OCI-LY7 (cell line): ENCODE results near the gene HAAO. TPM values are rescaled to one million over a fixed set of nuclear protein-coding genes. Genes with fewer than 3 reads are reported as not detected.

ENCODE experiments used
- BruUV-seq: library from RNA; stranded (reverse); fragments of 400-500 nt; replicated peaks from 2 replicates; lab custom pipeline; 2021; lab: Mats Ljungman, UMichigan
- CTCF ChIA-PET: fragments of 300-600 bp; sonication (Branson Sonifier 250); formaldehyde crosslinking; loops from one replicate; lab custom pipeline; 2022; ENCODE audit warnings: antibody characterized with exemption; ENCODE audit not compliant: unreplicated experiment; lab: Charles Lee
- POLR2A ChIA-PET: fragments of 300-600 bp; sonication (Branson Sonifier 250); formaldehyde crosslinking; loops from one replicate; lab custom pipeline; 2022; ENCODE audit warnings: antibody characterized with exemption; lab: Charles Lee
- DNase-seq: peaks from one replicate; pipeline ENCODE4 v3.0.0-alpha.2; 2015; ENCODE audit warnings: low spot score
- H2AFZ ChIP-seq: fragments of 200-600 bp; sonication (generic), shearing (Covaris generic); 2 replicates; pipeline ENCODE4 v1.6.1; 2014; ENCODE audit warnings: mild to moderate bottlenecking, antibody characterized with exemption, low read length, moderate library complexity
- H3K27ac ChIP-seq: fragments of 200-600 bp; sonication (generic); 2 replicates; pipeline ENCODE4 v1.5.1; 2014; ENCODE audit warnings: mixed run types, low read depth, mild to moderate bottlenecking, moderate library complexity, low read length, inconsistent platforms; ENCODE audit not compliant: poor library complexity, severe bottlenecking
- H3K36me3 ChIP-seq: fragments of 200-600 bp; sonication (generic); 2 replicates; pipeline ENCODE4 v1.6.1; 2014; ENCODE audit warnings: mild to moderate bottlenecking, antibody characterized with exemption, low read length, moderate library complexity, mixed read lengths; ENCODE audit not compliant: insufficient read depth
- H3K4me1 ChIP-seq: fragments of 200-600 bp; sonication (generic); 2 replicates; pipeline ENCODE4 v1.5.1; 2014; ENCODE audit warnings: mild to moderate bottlenecking, low read length; ENCODE audit not compliant: insufficient read depth, poor library complexity, severe bottlenecking
- H3K4me2 ChIP-seq: fragments of 200-600 bp; sonication (generic); 2 replicates; pipeline ENCODE4 v1.6.1; 2014; ENCODE audit warnings: mild to moderate bottlenecking, low read length
- H3K4me3 ChIP-seq: fragments of 200-600 bp; sonication (generic); 2 replicates; pipeline ENCODE4 v1.5.1; 2014; ENCODE audit warnings: mild to moderate bottlenecking, low read depth, low read length; ENCODE audit not compliant: poor library complexity, severe bottlenecking
- H3K79me2 ChIP-seq: fragments of 200-600 bp; sonication (generic); 2 replicates; pipeline ENCODE4 v1.6.1; 2016; ENCODE audit warnings: low read depth, mild to moderate bottlenecking, low read length, moderate library complexity, mixed read lengths; ENCODE audit not compliant: insufficient read depth
- H3K9me2 ChIP-seq: fragments of 200-600 bp; sonication (generic); 2 replicates; pipeline ENCODE4 v1.6.1; 2016; ENCODE audit warnings: mild to moderate bottlenecking, low read length, mixed read lengths; ENCODE audit not compliant: insufficient read depth
- H3K9me3 ChIP-seq: fragments of 200-600 bp; sonication (generic); 2 replicates; pipeline ENCODE4 v1.6.1; 2014; ENCODE audit warnings: mild to moderate bottlenecking, mixed run types, low read length, mixed read lengths
- H4K20me1 ChIP-seq: fragments of 200-600 bp; sonication (generic); 2 replicates; pipeline ENCODE4 v1.6.1; 2014; ENCODE audit warnings: mild to moderate bottlenecking, antibody characterized with exemption, low read length, moderate library complexity, mixed read lengths; ENCODE audit not compliant: insufficient read depth
- EZH2phosphoT487 ChIP-seq: fragments of 200-600 bp; sonication (generic); IDR thresholded peaks from 2 replicates; pipeline ENCODE4 v1.6.1; 2018; ENCODE audit warnings: low read depth, borderline replicate concordance, mild to moderate bottlenecking, mixed run types, antibody characterized with exemption, low read length, moderate library complexity, mixed read lengths
- intact Hi-C: fragments of 100-400 bp; cut with micrococcal nuclease; formaldehyde crosslinking; loops from one replicate; pipeline ENCODE4 v1.10.0; 2022; ENCODE audit not compliant: unreplicated experiment
- total RNA-seq, 2 experiments: library from RNA; depleted of rRNA in 1 of 2; stranded (reverse); fragments of >200 nt in 1 of 2; shearing (Covaris generic) in 1 of 2; gene quantifications; 2 replicates each; pipeline ENCODE4 v1.2.3, GENCODE V29; 2014 to 2022
- TF ChIP-seq, protein P1 (sequence below): fragments of 200-600 bp; sonication (generic); conservative IDR thresholded peaks from 2 replicates; pipeline ENCODE4 v1.5.1; 2014; ENCODE audit warnings: mild to moderate bottlenecking, antibody characterized with exemption, low read length, moderate library complexity, mixed read lengths

The HAAO gene
- total RNA-seq, 2 experiments from 2014 or later: not detected

DNA sequence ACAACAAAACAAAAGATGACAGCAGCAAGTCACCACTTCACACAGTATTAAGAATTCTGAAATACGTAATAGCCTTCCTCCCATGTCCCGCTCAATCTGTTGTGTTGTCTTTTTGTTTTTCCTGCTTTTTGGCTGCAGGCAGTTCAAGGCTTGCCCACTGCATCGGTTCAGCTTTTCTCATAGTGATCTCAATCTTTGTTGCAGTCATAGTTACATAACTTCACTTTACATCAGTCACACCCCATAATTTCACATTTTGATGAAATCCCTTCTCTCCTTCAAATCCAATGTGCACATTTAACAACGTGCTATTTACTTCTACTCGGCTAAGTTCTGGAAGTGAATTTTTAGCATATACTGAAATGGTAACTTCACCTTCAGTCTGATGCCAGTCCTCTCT lies 33.8 kb upstream of the HAAO start:
- no peak for TF ChIP-seq EZH2phosphoT487
- TF ChIP-seq, protein P1, sequence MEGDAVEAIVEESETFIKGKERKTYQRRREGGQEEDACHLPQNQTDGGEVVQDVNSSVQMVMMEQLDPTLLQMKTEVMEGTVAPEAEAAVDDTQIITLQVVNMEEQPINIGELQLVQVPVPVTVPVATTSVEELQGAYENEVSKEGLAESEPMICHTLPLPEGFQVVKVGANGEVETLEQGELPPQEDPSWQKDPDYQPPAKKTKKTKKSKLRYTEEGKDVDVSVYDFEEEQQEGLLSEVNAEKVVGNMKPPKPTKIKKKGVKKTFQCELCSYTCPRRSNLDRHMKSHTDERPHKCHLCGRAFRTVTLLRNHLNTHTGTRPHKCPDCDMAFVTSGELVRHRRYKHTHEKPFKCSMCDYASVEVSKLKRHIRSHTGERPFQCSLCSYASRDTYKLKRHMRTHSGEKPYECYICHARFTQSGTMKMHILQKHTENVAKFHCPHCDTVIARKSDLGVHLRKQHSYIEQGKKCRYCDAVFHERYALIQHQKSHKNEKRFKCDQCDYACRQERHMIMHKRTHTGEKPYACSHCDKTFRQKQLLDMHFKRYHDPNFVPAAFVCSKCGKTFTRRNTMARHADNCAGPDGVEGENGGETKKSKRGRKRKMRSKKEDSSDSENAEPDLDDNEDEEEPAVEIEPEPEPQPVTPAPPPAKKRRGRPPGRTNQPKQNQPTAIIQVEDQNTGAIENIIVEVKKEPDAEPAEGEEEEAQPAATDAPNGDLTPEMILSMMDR: no peak
- intact Hi-C loops: loop anchor here (5.0 kb wide), 4 partner anchors 121 to 711 kb away; partner anchors contain the start of gene ZFP36L2
- Histone ChIP-seq H3K9me2 (no peaks in the 10 kb centered on the region), H3K4me3 (no peak overlapping the region), H3K36me3 (no peaks in the 10 kb centered on the region), H3K4me1 (no peaks in the 10 kb centered on the region), H2AFZ (no peak overlapping the region), H3K79me2 (no peaks in the 10 kb centered on the region), H3K4me2 (no peak overlapping the region), H3K9me3 (no peaks in the 10 kb centered on the region), H3K27ac (no peak overlapping the region), H4K20me1 (no peaks in the 10 kb centered on the region)
- CTCF ChIA-PET: no interaction called here
- POLR2A ChIA-PET: no interaction called here
- DNase-seq: no peak
- BruUV-seq: no TSS peak

DNA sequence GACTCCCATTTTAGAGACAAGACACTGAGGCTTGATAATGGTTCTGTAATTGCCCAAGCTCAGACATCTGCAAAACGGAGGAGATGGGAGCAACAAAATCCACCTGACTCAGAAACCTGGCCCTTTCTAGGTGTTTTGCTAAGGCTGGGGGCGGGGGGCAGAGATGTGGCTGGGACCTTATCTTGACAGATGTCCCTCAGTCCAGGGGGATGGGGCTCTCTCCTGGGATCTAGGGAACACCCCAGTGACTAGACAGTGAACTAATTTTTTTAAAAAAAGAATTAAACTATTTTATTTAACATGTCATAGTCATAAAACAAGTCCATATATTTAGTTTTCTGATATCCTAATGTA lies 32.0 kb upstream of the HAAO start:
- H3K27ac ChIP-seq: no peak overlapping the region
- no TSS peak for BruUV-seq
- CTCF ChIA-PET: no interaction called here

More for the DNA sequence above, 32.0 kb upstream of the HAAO start:
- H3K9me3 ChIP-seq: no peaks in the 10 kb centered on the region
- DNase-seq: no peak
- TF ChIP-seq EZH2phosphoT487: no peak
- TF ChIP-seq, protein P1: no peak
- no peak overlapping the region for H3K4me2 ChIP-seq
- POLR2A ChIA-PET: interaction anchor here (0.7 kb wide), 1 partner anchor 1831 kb away, joined by 4 read pairs; no protein-coding TSS in a partner anchor
- intact Hi-C loops: no loop called here
- H3K4me1 ChIP-seq: no peaks in the 10 kb centered on the region
- H3K9me2 ChIP-seq: no peaks in the 10 kb centered on the region
- H3K36me3 ChIP-seq: no peaks in the 10 kb centered on the region
- no peak overlapping the region for H3K4me3 ChIP-seq
- H3K79me2 ChIP-seq: no peaks in the 10 kb centered on the region
- H2AFZ ChIP-seq: no peak overlapping the region
- no peaks in the 10 kb centered on the region for H4K20me1 ChIP-seq
